ENCODE measurements around the gene OR51F2. TPM values are rescaled to one million over a fixed set of nuclear protein-coding genes. Genes with fewer than 3 reads are reported as not detected.

Gene OR51F2
- total RNA-seq, 3 donors from 2014 or later: not detected

GRCh38 chr11:4804280-4804679 lies 16.8 kb upstream of the OR51F2 start, which contains the start of gene OR52R1:
OR52R1 (minus strand) TSS chr11:4804380; CDS start chr11:4804380, 0 bp downstream.
- H3K4me1 ChIP-seq: no peaks in the 10 kb centered on the region
- H3K27me3 ChIP-seq: no peaks in the 10 kb centered on the region
- no peaks in the 10 kb centered on the region for H3K36me3 ChIP-seq
- H3K9me3 ChIP-seq: no peaks in the 10 kb centered on the region
- intact Hi-C loops (cut with DNase I; ENCODE audit: low total_unique reads): no loop called here
- DNase-seq (ENCODE audit: low spot score in 2 of 2): no peak
- no peak for TF ChIP-seq POLR2A (IDR thresholded peaks at IDR 0.05)
- no peak for TF ChIP-seq POLR2AphosphoS5 (IDR thresholded peaks at IDR 0.05)
- TF ChIP-seq, protein P1, sequence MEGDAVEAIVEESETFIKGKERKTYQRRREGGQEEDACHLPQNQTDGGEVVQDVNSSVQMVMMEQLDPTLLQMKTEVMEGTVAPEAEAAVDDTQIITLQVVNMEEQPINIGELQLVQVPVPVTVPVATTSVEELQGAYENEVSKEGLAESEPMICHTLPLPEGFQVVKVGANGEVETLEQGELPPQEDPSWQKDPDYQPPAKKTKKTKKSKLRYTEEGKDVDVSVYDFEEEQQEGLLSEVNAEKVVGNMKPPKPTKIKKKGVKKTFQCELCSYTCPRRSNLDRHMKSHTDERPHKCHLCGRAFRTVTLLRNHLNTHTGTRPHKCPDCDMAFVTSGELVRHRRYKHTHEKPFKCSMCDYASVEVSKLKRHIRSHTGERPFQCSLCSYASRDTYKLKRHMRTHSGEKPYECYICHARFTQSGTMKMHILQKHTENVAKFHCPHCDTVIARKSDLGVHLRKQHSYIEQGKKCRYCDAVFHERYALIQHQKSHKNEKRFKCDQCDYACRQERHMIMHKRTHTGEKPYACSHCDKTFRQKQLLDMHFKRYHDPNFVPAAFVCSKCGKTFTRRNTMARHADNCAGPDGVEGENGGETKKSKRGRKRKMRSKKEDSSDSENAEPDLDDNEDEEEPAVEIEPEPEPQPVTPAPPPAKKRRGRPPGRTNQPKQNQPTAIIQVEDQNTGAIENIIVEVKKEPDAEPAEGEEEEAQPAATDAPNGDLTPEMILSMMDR (IDR thresholded peaks at IDR 0.05): no peak
- no peak within 1 kb of the TSS for H3K27ac ChIP-seq
- no peak within 1 kb of the TSS for H3K4me3 ChIP-seq

GRCh38 chr11:4808476-4808875 lies 12.6 kb upstream of the OR51F2 start:
- H3K27me3 ChIP-seq: no peaks in the 10 kb centered on the region
- H3K4me1 ChIP-seq: no peaks in the 10 kb centered on the region
- H3K4me3 ChIP-seq: no peak overlapping the region
- no peaks in the 10 kb centered on the region for H3K36me3 ChIP-seq
- no peak overlapping the region for H3K27ac ChIP-seq
- DNase-seq (ENCODE audit: low spot score in 2 of 2): no peak
- TF ChIP-seq POLR2A (IDR thresholded peaks at IDR 0.05) (no peak), POLR2AphosphoS5 (IDR thresholded peaks at IDR 0.05) (no peak)
- TF ChIP-seq, protein P1 (IDR thresholded peaks at IDR 0.05): no peak
- intact Hi-C loops (cut with DNase I; ENCODE audit: low total_unique reads): no loop called here
- no peaks in the 10 kb centered on the region for H3K9me3 ChIP-seq

- H3K36me3 ChIP-seq: no peaks in the 10 kb centered on the region
- no peak overlapping the region for H3K27ac ChIP-seq
- TF ChIP-seq POLR2A (IDR thresholded peaks at IDR 0.05): no peak
- TF ChIP-seq POLR2AphosphoS5 (IDR thresholded peaks at IDR 0.05): no peak
- TF ChIP-seq, protein P1 (IDR thresholded peaks at IDR 0.05): no peak
- H3K4me3 ChIP-seq: no peak overlapping the region
- no peak for DNase-seq (ENCODE audit: low spot score in 2 of 2)
- no peaks in the 10 kb centered on the region for H3K4me1 ChIP-seq
- H3K9me3 ChIP-seq: no peaks in the 10 kb centered on the region
- intact Hi-C loops (cut with DNase I; ENCODE audit: low total_unique reads): no loop called here
- no peaks in the 10 kb centered on the region for H3K27me3 ChIP-seq
These were observed 11.9 kb upstream of the OR51F2 start for GRCh38 chr11:4809246-4809645.

- Histone ChIP-seq H3K4me3 (no peak overlapping the region), H3K36me3 (no peaks in the 10 kb centered on the region), H3K9me3 (no peaks in the 10 kb centered on the region), H3K27me3 (no peaks in the 10 kb centered on the region), H3K4me1 (no peaks in the 10 kb centered on the region), H3K27ac (no peak overlapping the region)
- intact Hi-C loops (cut with DNase I; ENCODE audit: low total_unique reads): no loop called here
- DNase-seq (ENCODE audit: low spot score in 2 of 2): no peak
- TF ChIP-seq POLR2A (IDR thresholded peaks at IDR 0.05) (no peak), POLR2AphosphoS5 (IDR thresholded peaks at IDR 0.05) (no peak)
- TF ChIP-seq, protein P1 (IDR thresholded peaks at IDR 0.05): no peak
These were observed 4.0 kb downstream of the OR51F2 start for GRCh38 chr11:4825132-4825531.

DNA sequence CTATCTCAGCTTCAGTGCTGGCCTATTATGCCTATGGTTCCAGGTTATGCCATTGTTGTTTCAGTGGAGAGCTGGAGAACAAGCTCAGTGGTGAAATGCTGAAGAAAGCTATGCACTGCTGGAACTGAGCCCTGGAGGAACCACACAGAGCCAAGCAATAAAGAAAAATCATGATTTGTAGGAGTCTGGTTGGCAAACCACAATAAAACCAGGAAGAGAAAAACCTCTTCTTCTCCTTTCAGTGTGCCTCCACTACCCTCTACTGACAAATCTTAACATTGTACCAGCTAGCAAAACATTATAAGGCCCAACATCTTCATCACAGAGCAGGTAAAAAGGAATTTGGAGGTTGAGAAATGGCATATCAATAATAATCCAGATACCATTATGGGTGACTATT lies 5.3 kb downstream of the OR51F2 start:
- DNase-seq (ENCODE audit: low spot score in 2 of 2): no peak
- H3K36me3 ChIP-seq: no peaks in the 10 kb centered on the region
- no peak overlapping the region for H3K27ac ChIP-seq
- no peaks in the 10 kb centered on the region for H3K27me3 ChIP-seq
- intact Hi-C loops (cut with DNase I; ENCODE audit: low total_unique reads): no loop called here
- no peaks in the 10 kb centered on the region for H3K4me1 ChIP-seq
- H3K4me3 ChIP-seq: no peak overlapping the region
- TF ChIP-seq POLR2AphosphoS5 (IDR thresholded peaks at IDR 0.05): no peak
- TF ChIP-seq POLR2A (IDR thresholded peaks at IDR 0.05): no peak
- TF ChIP-seq, protein P1 (IDR thresholded peaks at IDR 0.05): no peak
- H3K9me3 ChIP-seq: no peaks in the 10 kb centered on the region

All from breast epithelium (tissue), 4 donors.